Measurements from ENCODE around the gene PIEZO2.

DNA sequence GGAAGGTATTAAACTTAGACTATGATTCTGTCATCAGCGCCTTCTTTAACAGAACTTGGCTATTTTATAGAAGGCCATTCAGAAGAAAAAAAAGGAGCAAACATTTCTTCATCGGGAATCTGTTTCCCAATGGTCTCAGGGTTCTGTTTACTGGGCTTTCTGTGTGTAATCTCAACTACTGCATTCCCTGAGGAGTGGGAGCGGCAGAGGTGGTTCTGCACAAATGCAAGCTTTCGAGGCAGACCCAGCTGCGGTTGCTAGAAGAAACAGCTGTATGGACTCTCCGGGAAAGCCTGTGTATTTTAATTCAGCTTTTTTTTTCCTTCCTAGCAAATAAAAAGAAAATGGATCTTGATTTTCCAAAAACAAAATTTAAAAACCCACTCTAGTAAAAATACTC lies 372.9 kb downstream of the PIEZO2 start:
- no peak for TF ChIP-seq NANOG (IDR thresholded peaks at IDR 0.05; ENCODE audit: insufficient read depth, low read depth, low read length, poor library complexity, severe bottlenecking)
- TF ChIP-seq RAD21 (IDR thresholded peaks at IDR 0.05 in 1 of 2, conservative IDR thresholded peaks at IDR 0.05 in 1 of 2; ENCODE audit: low read depth in 2 of 2, low read length in 2 of 2): no peak
- TF ChIP-seq POLR2A (IDR thresholded peaks at IDR 0.05; ENCODE audit: control extremely low read depth in 1 of 2, low read depth in 2 of 2, low read length in 2 of 2): no peak
- TF ChIP-seq, protein P1, sequence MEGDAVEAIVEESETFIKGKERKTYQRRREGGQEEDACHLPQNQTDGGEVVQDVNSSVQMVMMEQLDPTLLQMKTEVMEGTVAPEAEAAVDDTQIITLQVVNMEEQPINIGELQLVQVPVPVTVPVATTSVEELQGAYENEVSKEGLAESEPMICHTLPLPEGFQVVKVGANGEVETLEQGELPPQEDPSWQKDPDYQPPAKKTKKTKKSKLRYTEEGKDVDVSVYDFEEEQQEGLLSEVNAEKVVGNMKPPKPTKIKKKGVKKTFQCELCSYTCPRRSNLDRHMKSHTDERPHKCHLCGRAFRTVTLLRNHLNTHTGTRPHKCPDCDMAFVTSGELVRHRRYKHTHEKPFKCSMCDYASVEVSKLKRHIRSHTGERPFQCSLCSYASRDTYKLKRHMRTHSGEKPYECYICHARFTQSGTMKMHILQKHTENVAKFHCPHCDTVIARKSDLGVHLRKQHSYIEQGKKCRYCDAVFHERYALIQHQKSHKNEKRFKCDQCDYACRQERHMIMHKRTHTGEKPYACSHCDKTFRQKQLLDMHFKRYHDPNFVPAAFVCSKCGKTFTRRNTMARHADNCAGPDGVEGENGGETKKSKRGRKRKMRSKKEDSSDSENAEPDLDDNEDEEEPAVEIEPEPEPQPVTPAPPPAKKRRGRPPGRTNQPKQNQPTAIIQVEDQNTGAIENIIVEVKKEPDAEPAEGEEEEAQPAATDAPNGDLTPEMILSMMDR (IDR thresholded peaks at IDR 0.05; ENCODE audit: control extremely low read depth in 1 of 3, insufficient read depth in 1 of 3, low read depth in 1 of 3, low read length in 3 of 3): no peak
